Liver (tissue), 3 donors: ENCODE measurements around the gene ABCA1.

Experiments
- JUND ChIP-seq, 2 donors: IDR thresholded peaks; 2 replicates each; pipeline ENCODE4 v1.6.1; 2016; ENCODE audit warnings: antibody characterized with exemption in 2 of 2
- RAD21 ChIP-seq, 2 donors: IDR thresholded peaks; 2 replicates each; pipeline ENCODE4 v1.6.1; 2016; ENCODE audit warnings: antibody characterized with exemption in 2 of 2, mild to moderate bottlenecking in 2 of 2
- RXRA ChIP-seq, 2 donors: IDR thresholded peaks; 2 replicates each; pipeline ENCODE4 v1.6.1; 2017 to 2018; ENCODE audit warnings: antibody characterized with exemption in 2 of 2, mild to moderate bottlenecking in 1 of 2
- SP1 ChIP-seq: IDR thresholded peaks from 2 replicates; pipeline ENCODE4 v1.6.1; 2018; ENCODE audit warnings: antibody characterized with exemption, mild to moderate bottlenecking
- TF ChIP-seq, protein P1 (sequence below): fragments of 150-350 bp; IDR thresholded peaks from 2 replicates; pipeline ENCODE4 v1.5.1; 2017; ENCODE audit warnings: improper control_type of control experiment, low read depth, low read length; ENCODE audit not compliant: missing input control
- TF ChIP-seq, protein P2 (sequence below): IDR thresholded peaks from 2 replicates; pipeline ENCODE4 v1.6.1; 2016; ENCODE audit warnings: antibody characterized with exemption
- TF ChIP-seq, protein P3 (sequence below): IDR thresholded peaks from 2 replicates; pipeline ENCODE4 v1.6.1; 2016; ENCODE audit warnings: antibody characterized with exemption
- TF ChIP-seq, protein P4 (sequence below): IDR thresholded peaks from 2 replicates; pipeline ENCODE4 v1.6.1; 2016; ENCODE audit warnings: antibody characterized with exemption, mild to moderate bottlenecking
- donor health status: healthy.
- donor health status: healthy.

DNA sequence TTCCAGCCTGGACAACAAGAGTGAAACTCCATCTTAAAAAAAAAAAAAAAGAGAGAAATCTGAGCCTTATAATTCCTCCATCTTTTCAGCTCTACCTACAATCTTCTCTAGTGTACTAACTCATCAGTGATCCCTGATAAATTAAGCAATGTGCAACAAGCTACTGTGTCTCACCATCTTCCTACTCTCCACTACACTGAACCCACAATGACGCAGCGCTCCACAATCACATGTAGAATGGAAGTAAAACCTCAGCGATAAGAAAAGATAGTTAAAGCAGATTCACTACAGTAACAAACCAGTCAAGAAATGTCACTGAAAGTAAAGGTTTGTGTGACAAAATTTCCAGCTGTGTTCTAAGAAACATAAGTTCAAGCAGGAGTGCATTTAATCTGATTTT is 13.5 kb downstream of the ABCA1 start:
- TF ChIP-seq, protein P1, sequence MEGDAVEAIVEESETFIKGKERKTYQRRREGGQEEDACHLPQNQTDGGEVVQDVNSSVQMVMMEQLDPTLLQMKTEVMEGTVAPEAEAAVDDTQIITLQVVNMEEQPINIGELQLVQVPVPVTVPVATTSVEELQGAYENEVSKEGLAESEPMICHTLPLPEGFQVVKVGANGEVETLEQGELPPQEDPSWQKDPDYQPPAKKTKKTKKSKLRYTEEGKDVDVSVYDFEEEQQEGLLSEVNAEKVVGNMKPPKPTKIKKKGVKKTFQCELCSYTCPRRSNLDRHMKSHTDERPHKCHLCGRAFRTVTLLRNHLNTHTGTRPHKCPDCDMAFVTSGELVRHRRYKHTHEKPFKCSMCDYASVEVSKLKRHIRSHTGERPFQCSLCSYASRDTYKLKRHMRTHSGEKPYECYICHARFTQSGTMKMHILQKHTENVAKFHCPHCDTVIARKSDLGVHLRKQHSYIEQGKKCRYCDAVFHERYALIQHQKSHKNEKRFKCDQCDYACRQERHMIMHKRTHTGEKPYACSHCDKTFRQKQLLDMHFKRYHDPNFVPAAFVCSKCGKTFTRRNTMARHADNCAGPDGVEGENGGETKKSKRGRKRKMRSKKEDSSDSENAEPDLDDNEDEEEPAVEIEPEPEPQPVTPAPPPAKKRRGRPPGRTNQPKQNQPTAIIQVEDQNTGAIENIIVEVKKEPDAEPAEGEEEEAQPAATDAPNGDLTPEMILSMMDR, result no peak
- TF ChIP-seq RXRA (IDR thresholded peaks at IDR 0.05), result no peak
- TF ChIP-seq, protein P2, sequence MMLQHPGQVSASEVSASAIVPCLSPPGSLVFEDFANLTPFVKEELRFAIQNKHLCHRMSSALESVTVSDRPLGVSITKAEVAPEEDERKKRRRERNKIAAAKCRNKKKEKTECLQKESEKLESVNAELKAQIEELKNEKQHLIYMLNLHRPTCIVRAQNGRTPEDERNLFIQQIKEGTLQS, result no peak
- no peak for TF ChIP-seq RAD21 (IDR thresholded peaks at IDR 0.05)
- TF ChIP-seq, protein P3, sequence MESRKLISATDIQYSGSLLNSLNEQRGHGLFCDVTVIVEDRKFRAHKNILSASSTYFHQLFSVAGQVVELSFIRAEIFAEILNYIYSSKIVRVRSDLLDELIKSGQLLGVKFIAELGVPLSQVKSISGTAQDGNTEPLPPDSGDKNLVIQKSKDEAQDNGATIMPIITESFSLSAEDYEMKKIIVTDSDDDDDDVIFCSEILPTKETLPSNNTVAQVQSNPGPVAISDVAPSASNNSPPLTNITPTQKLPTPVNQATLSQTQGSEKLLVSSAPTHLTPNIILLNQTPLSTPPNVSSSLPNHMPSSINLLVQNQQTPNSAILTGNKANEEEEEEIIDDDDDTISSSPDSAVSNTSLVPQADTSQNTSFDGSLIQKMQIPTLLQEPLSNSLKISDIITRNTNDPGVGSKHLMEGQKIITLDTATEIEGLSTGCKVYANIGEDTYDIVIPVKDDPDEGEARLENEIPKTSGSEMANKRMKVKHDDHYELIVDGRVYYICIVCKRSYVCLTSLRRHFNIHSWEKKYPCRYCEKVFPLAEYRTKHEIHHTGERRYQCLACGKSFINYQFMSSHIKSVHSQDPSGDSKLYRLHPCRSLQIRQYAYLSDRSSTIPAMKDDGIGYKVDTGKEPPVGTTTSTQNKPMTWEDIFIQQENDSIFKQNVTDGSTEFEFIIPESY, result no peak
- TF ChIP-seq SP1, result no peak
- TF ChIP-seq JUND (IDR thresholded peaks at IDR 0.05), result no peak
- TF ChIP-seq, protein P4, sequence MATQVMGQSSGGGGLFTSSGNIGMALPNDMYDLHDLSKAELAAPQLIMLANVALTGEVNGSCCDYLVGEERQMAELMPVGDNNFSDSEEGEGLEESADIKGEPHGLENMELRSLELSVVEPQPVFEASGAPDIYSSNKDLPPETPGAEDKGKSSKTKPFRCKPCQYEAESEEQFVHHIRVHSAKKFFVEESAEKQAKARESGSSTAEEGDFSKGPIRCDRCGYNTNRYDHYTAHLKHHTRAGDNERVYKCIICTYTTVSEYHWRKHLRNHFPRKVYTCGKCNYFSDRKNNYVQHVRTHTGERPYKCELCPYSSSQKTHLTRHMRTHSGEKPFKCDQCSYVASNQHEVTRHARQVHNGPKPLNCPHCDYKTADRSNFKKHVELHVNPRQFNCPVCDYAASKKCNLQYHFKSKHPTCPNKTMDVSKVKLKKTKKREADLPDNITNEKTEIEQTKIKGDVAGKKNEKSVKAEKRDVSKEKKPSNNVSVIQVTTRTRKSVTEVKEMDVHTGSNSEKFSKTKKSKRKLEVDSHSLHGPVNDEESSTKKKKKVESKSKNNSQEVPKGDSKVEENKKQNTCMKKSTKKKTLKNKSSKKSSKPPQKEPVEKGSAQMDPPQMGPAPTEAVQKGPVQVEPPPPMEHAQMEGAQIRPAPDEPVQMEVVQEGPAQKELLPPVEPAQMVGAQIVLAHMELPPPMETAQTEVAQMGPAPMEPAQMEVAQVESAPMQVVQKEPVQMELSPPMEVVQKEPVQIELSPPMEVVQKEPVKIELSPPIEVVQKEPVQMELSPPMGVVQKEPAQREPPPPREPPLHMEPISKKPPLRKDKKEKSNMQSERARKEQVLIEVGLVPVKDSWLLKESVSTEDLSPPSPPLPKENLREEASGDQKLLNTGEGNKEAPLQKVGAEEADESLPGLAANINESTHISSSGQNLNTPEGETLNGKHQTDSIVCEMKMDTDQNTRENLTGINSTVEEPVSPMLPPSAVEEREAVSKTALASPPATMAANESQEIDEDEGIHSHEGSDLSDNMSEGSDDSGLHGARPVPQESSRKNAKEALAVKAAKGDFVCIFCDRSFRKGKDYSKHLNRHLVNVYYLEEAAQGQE, result no peak
